ENCODE measurements around the gene PIGZ.

DNA sequence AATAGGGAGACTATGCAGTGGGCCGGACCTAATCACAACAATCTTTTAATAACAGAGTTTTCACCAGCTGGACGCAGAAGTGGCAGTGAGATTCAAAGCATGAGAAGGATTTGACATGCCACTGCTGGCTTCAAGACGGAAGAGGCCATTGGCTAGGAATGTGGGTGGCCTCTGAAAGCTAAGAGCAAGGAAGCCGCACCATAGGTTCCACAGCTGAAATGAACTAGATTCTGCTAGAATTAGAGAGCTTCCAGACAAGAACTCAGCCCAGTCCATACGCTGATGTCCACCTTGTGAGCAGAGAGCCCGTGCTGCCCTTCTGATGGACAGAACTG lies 19.4 kb downstream of the PIGZ start:
- TF ChIP-seq, protein P1, sequence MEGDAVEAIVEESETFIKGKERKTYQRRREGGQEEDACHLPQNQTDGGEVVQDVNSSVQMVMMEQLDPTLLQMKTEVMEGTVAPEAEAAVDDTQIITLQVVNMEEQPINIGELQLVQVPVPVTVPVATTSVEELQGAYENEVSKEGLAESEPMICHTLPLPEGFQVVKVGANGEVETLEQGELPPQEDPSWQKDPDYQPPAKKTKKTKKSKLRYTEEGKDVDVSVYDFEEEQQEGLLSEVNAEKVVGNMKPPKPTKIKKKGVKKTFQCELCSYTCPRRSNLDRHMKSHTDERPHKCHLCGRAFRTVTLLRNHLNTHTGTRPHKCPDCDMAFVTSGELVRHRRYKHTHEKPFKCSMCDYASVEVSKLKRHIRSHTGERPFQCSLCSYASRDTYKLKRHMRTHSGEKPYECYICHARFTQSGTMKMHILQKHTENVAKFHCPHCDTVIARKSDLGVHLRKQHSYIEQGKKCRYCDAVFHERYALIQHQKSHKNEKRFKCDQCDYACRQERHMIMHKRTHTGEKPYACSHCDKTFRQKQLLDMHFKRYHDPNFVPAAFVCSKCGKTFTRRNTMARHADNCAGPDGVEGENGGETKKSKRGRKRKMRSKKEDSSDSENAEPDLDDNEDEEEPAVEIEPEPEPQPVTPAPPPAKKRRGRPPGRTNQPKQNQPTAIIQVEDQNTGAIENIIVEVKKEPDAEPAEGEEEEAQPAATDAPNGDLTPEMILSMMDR (IDR thresholded peaks at IDR 0.05), result no peak
- TF ChIP-seq POLR2A (IDR thresholded peaks at IDR 0.05), result no peak

Measured in uterus (tissue), 2 donors.